K562 (cell line): ENCODE results near the gene MRLN.

Experiments
- ESRRA ChIP-seq: fragments of 450-650 bp; IDR thresholded peaks from 2 replicates; pipeline ENCODE4 v1.6.1; 2014; ENCODE audit warnings: low read depth, mild to moderate bottlenecking, moderate library complexity, borderline replicate concordance
- EZH2 ChIP-seq: IDR thresholded peaks from 2 replicates; pipeline ENCODE4 v1.6.1; 2012; ENCODE audit warnings: low read depth, mild to moderate bottlenecking, inconsistent platforms, low read length, borderline replicate concordance
- NFRKB ChIP-seq: fragments of 450-650 bp; IDR thresholded peaks from 2 replicates; pipeline ENCODE4 v1.6.1; 2016; ENCODE audit warnings: low read depth
- SMAD2 ChIP-seq: fragments of 150-350 bp; IDR thresholded peaks from 2 replicates; pipeline ENCODE4 v1.6.1; 2014; ENCODE audit warnings: low read depth, mild to moderate bottlenecking, low read length
- SMC3 ChIP-seq: conservative IDR thresholded peaks from 2 replicates; pipeline ENCODE4 v1.6.1; 2011; ENCODE audit warnings: low read depth, low read length, improper control_type of control experiment; ENCODE audit not compliant: insufficient read depth
- SRF ChIP-seq, 2 experiments: fragments of 250-450, 450-650 bp in 1 of 2; sonication (Bioruptor Pico) in 1 of 2; sonication (generic) in 1 of 2; formaldehyde crosslinking; IDR thresholded peaks; 2 replicates each; pipeline versions ENCODE4 v1.5.0 to v1.5.1; 2020 to 2022; ENCODE audit warnings: mild to moderate bottlenecking in 1 of 2, missing genetic modification reagents in 1 of 2
- SRSF7 ChIP-seq: fragments of 200-400 bp; formaldehyde crosslinking; optimal IDR thresholded peaks from 2 replicates; pipeline ENCODE3; 2017; ENCODE audit warnings: mild to moderate bottlenecking, low read depth, low read length
- TF ChIP-seq, protein P1 (sequence below), 3 experiments: IDR thresholded peaks in 2 of 3; conservative IDR thresholded peaks in 1 of 3; 2 replicates each; pipeline ENCODE4 v1.5.1; 2011 to 2012; ENCODE audit warnings: low read length in 3 of 3, mild to moderate bottlenecking in 3 of 3, control low read depth in 2 of 3, improper control_type of control experiment in 1 of 3, inconsistent platforms in 1 of 3, low read depth in 1 of 3, mixed read lengths in 1 of 3, moderate library complexity in 1 of 3; ENCODE audit not compliant: insufficient read depth in 2 of 3
- TF ChIP-seq, protein P2 (sequence below), 2 experiments: fragments of 450-650 bp in 1 of 2; sonication (generic) in 1 of 2; formaldehyde crosslinking; conservative IDR thresholded peaks; 2 replicates each; pipeline versions ENCODE4 v1.4.0 to v1.8.1; 2020 to 2022; ENCODE audit warnings: mild to moderate bottlenecking in 1 of 2, missing genetic modification reagents in 1 of 2

DNA sequence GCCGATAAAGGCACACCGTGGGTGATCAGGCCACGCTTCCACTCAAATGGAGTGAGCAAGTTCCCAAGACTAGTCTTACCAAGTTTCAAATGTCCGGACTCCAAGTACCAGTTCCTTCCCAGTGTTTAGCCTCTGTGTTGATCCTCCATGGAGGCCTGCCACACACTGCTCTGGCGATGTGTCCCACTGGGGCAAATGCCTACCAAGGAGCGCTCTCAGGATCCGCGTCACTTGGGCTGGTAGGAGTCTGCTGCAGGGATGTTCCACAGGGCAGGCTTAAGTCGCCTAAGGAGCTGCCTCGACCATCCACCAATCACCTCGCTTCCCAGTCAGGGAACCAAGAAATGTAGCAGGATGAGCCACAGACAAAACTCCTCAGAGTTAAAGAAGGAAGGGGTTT lies 17.4 kb upstream of the MRLN start:
- TF ChIP-seq, protein P1, sequence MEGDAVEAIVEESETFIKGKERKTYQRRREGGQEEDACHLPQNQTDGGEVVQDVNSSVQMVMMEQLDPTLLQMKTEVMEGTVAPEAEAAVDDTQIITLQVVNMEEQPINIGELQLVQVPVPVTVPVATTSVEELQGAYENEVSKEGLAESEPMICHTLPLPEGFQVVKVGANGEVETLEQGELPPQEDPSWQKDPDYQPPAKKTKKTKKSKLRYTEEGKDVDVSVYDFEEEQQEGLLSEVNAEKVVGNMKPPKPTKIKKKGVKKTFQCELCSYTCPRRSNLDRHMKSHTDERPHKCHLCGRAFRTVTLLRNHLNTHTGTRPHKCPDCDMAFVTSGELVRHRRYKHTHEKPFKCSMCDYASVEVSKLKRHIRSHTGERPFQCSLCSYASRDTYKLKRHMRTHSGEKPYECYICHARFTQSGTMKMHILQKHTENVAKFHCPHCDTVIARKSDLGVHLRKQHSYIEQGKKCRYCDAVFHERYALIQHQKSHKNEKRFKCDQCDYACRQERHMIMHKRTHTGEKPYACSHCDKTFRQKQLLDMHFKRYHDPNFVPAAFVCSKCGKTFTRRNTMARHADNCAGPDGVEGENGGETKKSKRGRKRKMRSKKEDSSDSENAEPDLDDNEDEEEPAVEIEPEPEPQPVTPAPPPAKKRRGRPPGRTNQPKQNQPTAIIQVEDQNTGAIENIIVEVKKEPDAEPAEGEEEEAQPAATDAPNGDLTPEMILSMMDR (IDR thresholded peaks at IDR 0.05 in 2 of 3, conservative IDR thresholded peaks at IDR 0.05 in 1 of 3; ENCODE audit: insufficient read depth in 2 of 3, low read depth in 1 of 3, low read length in 3 of 3): no peak
- TF ChIP-seq NFRKB (no peak), SRF (CRISPR knock-in tag; IDR thresholded peaks at IDR 0.05) (no peak), SMAD2 (no peak), EZH2 (no peak), SMC3 (no peak), SRSF7 (no peak), ESRRA (no peak)
- TF ChIP-seq, protein P2, sequence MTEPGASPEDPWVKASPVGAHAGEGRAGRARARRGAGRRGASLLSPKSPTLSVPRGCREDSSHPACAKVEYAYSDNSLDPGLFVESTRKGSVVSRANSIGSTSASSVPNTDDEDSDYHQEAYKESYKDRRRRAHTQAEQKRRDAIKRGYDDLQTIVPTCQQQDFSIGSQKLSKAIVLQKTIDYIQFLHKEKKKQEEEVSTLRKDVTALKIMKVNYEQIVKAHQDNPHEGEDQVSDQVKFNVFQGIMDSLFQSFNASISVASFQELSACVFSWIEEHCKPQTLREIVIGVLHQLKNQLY (CRISPR knock-in tag; conservative IDR thresholded peaks at IDR 0.05): no peak
